Tibial artery (tissue), 4 donors: Measurements from ENCODE around the gene ANKRD33B.

Experiments used
- DNase-seq, 2 donors: peaks; one replicate each; pipeline ENCODE4 v3.0.0-alpha.2; 2019
- H3K27ac ChIP-seq, 2 donors: fragments of 200-600 bp; sonication (generic) in 1 of 2; 1 replicate in 1 of 2; 2 replicates in 1 of 2; pipeline ENCODE4 v1.5.1; 2018 to 2019; ENCODE audit warnings: mild to moderate bottlenecking in 1 of 2
- H3K27me3 ChIP-seq, 2 donors: fragments of 200-600 bp; sonication (generic) in 1 of 2; one replicate each; pipeline versions ENCODE4 v1.5.1 to v1.6.0; 2016 to 2019
- H3K36me3 ChIP-seq, 3 donors: fragments of 200-600 bp; sonication (generic) in 2 of 3; one replicate each; pipeline ENCODE4 v1.5.1; 2016 to 2019; ENCODE audit warnings: mild to moderate bottlenecking in 2 of 3
- H3K4me1 ChIP-seq, 4 donors: fragments of 200-600 bp; sonication (generic) in 2 of 4; 1 replicate in 3 of 4; 2 replicates in 1 of 4; pipeline ENCODE4 v1.5.1; 2016 to 2019
- H3K4me3 ChIP-seq, 2 donors: fragments of 200-600 bp; sonication (generic) in 1 of 2; 1 replicate in 1 of 2; 2 replicates in 1 of 2; pipeline ENCODE4 v1.5.1; 2018 to 2019; ENCODE audit warnings: mild to moderate bottlenecking in 2 of 2
- H3K9me3 ChIP-seq, 3 donors: fragments of 200-600 bp; sonication (generic) in 1 of 3; one replicate each; pipeline ENCODE4 v1.5.1; 2016 to 2019
- intact Hi-C: fragments of 100-400 bp; cut with DNase I; formaldehyde crosslinking; loops from one replicate; pipeline ENCODE4 v1.15.0; 2023; ENCODE audit warnings: low total_unique reads
- TF ChIP-seq, protein P1 (sequence below), 2 experiments: fragments of 200-600 bp in 1 of 2; fragments of 450-650 bp in 1 of 2; IDR thresholded peaks; one replicate each; pipeline ENCODE4 v1.5.1; 2017 to 2019; ENCODE audit warnings: antibody characterized with exemption in 2 of 2, mild to moderate bottlenecking in 1 of 2, moderate library complexity in 1 of 2

Gene ANKRD33B

DNA sequence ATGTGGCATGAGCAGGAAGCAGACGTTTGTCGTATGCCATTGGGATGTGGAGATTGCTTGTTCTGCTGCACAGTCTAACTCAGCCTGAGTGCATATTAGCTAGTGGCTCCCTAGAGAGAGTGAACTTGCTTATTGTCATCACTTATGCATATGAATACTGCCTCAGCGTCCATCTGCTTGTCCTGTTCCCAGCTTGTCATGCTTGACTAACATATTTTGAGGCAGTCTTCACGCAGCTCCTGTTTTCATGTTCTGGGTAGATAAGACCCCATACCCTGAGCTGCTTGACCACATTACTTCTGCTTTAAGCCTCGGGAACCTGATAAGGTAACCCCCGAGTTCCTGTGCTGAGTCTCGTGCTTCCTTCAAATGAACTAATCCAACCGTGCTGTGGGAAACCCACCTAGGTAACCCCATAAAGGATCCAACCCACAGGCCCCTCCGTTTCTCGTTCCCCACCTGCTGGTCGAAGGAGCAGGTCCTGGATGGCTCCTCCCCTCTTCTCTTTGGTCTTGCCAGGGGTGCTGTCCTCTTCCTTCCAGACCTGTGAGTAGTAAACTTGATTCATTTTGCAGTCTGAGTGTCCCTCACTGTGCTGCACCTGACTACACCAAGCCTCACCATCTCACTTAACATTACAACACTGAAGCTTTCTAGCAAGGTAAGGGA, 25.0 kb downstream of the ANKRD33B start:
- H3K36me3 ChIP-seq = no peaks in the 10 kb centered on the region
- no peaks in the 10 kb centered on the region for H3K27me3 ChIP-seq
- H3K27ac ChIP-seq = no peak overlapping the region
- no peak overlapping the region for H3K4me3 ChIP-seq
- TF ChIP-seq, protein P1, sequence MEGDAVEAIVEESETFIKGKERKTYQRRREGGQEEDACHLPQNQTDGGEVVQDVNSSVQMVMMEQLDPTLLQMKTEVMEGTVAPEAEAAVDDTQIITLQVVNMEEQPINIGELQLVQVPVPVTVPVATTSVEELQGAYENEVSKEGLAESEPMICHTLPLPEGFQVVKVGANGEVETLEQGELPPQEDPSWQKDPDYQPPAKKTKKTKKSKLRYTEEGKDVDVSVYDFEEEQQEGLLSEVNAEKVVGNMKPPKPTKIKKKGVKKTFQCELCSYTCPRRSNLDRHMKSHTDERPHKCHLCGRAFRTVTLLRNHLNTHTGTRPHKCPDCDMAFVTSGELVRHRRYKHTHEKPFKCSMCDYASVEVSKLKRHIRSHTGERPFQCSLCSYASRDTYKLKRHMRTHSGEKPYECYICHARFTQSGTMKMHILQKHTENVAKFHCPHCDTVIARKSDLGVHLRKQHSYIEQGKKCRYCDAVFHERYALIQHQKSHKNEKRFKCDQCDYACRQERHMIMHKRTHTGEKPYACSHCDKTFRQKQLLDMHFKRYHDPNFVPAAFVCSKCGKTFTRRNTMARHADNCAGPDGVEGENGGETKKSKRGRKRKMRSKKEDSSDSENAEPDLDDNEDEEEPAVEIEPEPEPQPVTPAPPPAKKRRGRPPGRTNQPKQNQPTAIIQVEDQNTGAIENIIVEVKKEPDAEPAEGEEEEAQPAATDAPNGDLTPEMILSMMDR (IDR thresholded peaks at IDR 0.05) = no peak
- no peaks in the 10 kb centered on the region for H3K9me3 ChIP-seq
- H3K4me1 ChIP-seq = peaks cover 0 to 5% (median under 1%) of the 10 kb centered on the region in 4 donors
- DNase-seq = no peak
- intact Hi-C loops = no loop called here

DNA sequence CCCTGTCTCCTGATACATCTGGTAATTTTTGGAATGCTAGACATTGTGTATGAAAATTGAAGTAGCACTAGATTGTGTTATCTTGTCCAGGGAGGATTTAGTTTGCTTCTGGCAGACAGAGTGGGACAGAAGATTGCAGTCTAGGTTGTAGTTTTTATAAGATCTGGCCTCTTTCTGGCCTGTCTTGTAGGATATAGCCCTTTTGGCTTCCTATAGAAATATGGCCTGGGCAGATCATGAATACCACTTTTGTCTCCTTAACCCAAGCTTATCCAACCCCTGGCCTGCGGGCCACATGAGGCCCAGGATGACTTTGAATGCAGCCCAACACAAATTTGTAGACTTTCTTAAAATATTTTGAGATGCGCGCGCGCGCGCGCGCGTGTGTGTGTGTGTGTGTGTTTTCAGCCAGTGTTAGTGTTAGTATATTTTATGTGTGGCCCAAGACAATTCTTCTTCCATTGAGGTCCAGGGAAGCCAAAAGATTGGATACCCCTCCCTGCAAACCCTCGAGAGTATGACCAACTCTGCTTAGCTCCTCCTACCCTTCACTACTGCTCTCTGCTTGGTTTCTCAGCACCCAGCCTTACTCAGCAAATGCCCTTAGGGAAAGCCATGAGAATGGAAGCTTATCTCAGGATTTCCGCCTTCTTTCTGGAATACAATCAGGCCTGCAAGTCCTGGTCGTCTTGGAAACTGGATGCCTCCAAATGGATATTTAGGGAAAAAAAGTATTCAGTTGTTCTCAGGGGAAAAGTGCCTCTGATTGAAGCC, 26.5 kb downstream of the ANKRD33B start:
- H3K27me3 ChIP-seq = no peaks in the 10 kb centered on the region
- peak in 1 of 2 donors; percentile 29 for DNase-seq
- no peak overlapping the region for H3K27ac ChIP-seq
- no peaks in the 10 kb centered on the region for H3K36me3 ChIP-seq
- intact Hi-C loops = no loop called here
- H3K4me3 ChIP-seq = no peak overlapping the region
- no peaks in the 10 kb centered on the region for H3K9me3 ChIP-seq
- peaks cover 0 to 2% (median under 1%) of the 10 kb centered on the region in 4 donors for H3K4me1 ChIP-seq
- TF ChIP-seq, protein P1 (IDR thresholded peaks at IDR 0.05) = no peak

DNA sequence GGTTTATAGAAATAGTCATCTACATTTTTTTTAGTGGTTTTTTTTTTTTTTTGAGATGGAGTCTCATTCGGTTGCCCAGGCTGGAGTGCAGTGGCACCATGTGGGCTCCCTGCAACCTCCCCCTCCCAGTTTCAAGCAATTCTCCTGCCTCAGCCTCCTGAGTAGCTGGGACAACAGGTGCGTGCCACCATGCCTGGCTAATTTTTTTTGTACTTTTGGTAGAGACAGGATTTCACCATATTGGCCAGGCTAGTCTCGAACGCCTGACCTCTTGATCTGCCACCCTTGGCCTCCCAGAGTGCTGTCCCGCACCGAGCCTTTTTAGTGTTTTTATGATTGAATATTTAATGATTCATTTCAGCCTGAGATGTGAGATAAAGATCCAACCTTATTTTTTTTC, 27.3 kb downstream of the ANKRD33B start:
- Histone ChIP-seq H3K36me3 (no peaks in the 10 kb centered on the region), H3K4me3 (no peak overlapping the region), H3K9me3 (no peaks in the 10 kb centered on the region), H3K27me3 (no peaks in the 10 kb centered on the region), H3K4me1 (peaks cover 0 to 6% (median 2%) of the 10 kb centered on the region in 4 donors), H3K27ac (no peak overlapping the region)
- intact Hi-C loops = no loop called here
- no peak for DNase-seq
- TF ChIP-seq, protein P1 (IDR thresholded peaks at IDR 0.05) = no peak

DNA sequence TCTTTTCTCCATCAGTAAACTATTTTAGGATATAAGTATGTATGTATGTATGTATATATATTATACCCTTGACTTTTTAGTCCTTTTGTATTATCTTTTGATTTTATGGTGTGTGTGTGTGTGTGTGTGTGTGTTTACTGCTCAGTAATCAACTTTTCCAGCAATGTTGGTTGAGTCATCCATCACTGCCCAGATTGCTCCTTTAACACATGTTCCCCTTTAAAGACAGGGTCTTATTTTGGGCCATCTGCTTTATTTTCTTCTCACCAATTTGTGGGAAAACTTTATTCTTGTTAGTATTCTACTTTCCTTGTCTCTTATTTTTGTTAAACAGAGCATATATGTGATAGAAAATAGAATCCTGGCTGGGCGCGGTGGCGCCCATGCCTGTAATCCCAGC, 28.1 kb downstream of the ANKRD33B start:
- peaks cover 0 to 11% (median 3%) of the 10 kb centered on the region in 4 donors for H3K4me1 ChIP-seq

DNA sequence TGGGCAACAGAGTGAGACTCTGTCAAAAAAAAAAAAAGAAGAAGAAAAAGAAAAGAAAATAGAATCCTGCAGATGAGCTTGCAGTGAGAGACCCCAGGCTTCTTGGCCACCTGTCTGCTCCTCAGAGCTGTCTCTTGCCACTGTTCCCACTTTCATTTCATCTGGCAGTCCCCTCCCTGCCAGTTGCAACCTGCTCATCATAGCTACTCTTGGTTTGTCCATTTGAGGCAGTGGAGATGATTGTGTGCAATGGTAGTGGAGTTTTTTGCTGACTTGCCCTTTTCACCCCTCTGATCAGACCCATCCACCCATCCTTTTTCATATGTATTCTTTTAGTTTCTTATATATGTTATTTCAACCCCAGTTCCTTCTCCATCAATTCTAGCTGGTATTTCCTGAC, 28.7 kb downstream of the ANKRD33B start:
- DNase-seq = peak in 1 of 2 donors; percentile 31
- TF ChIP-seq, protein P1 (IDR thresholded peaks at IDR 0.05) = no peak
- intact Hi-C loops = no loop called here
- Histone ChIP-seq H3K9me3 (no peaks in the 10 kb centered on the region), H3K36me3 (no peaks in the 10 kb centered on the region), H3K4me1 (peaks cover 0 to 11% (median 3%) of the 10 kb centered on the region in 4 donors), H3K4me3 (no peak overlapping the region), H3K27me3 (no peaks in the 10 kb centered on the region), H3K27ac (no peak overlapping the region)

More for the DNA sequence above, 28.1 kb downstream of the ANKRD33B start:
- Histone ChIP-seq H3K27me3 (no peaks in the 10 kb centered on the region), H3K9me3 (no peaks in the 10 kb centered on the region), H3K4me3 (no peak overlapping the region), H3K36me3 (no peaks in the 10 kb centered on the region), H3K27ac (no peak overlapping the region)
- intact Hi-C loops = no loop called here
- TF ChIP-seq, protein P1 (IDR thresholded peaks at IDR 0.05) = no peak
- DNase-seq = no peak
